HCT116 (cell line): ENCODE measurements around the gene IQSEC3. TPM values are rescaled to one million over a fixed set of nuclear protein-coding genes. Genes with fewer than 3 reads are reported as not detected.
"Not testable (repeated sequence)": the region's sequence is repeated elsewhere in the genome, so short reads cannot be mapped to it uniquely, and the experiment has no call there.

Source experiments
- ATAC-seq: fragments of 200-7000 bp; cut with Tn5 transposase; 2 replicates; pipeline ENCODE4 v1.9.1; 2020; ENCODE audit warnings: mild to moderate bottlenecking, moderate library complexity
- BruUV-seq: library from RNA; stranded (reverse); fragments of 400-500 nt; replicated peaks from 2 replicates; lab custom pipeline; 2021; lab: Mats Ljungman, UMichigan
- CTCF ChIA-PET: fragments of 300-600 bp; sonication (Branson Sonifier 250); formaldehyde crosslinking; loops from one replicate; lab custom pipeline; 2021; ENCODE audit warnings: antibody characterized with exemption; lab: Charles Lee
- POLR2A ChIA-PET: fragments of 300-600, 350-600 bp; sonication (Branson Sonifier 250); formaldehyde crosslinking; loops from one replicate; lab custom pipeline; 2021; ENCODE audit warnings: antibody characterized with exemption; lab: Charles Lee
- RAD21 ChIA-PET, 2 experiments: fragments of 300-600 bp; sonication (Branson Sonifier 250); formaldehyde crosslinking; loops; one replicate each; lab custom pipeline; 2023; ENCODE audit warnings: low total read pairs in 2 of 2; ENCODE audit not compliant: uncharacterized antibody in 2 of 2, unreplicated experiment in 2 of 2, low non-redundant PET in 1 of 2; lab: Charles Lee
- DNase-seq: peaks from one replicate; pipeline ENCODE4 v3.0.0-alpha.2; 2010; ENCODE audit warnings: low read depth, low spot score
- H2AFZ ChIP-seq: fragments of 200-600 bp; shearing (Covaris generic), sonication (generic); 2 replicates; pipeline ENCODE4 v1.6.1; 2017; ENCODE audit warnings: low read depth, mixed run types, mixed read lengths, antibody characterized with exemption, low read length; ENCODE audit not compliant: poor library complexity, severe bottlenecking
- H3K27ac ChIP-seq: 2 replicates; pipeline ENCODE4 v1.5.1; 2012; ENCODE audit warnings: low read depth, low read length
- H3K27me3 ChIP-seq: fragments of 200-600 bp; sonication (generic); 2 replicates; pipeline ENCODE4 v1.6.1; 2016; ENCODE audit warnings: mixed run types, low read length, mixed read lengths; ENCODE audit not compliant: insufficient read depth
- H3K36me3 ChIP-seq, 2 experiments: fragments of 200-500 bp in 1 of 2; fragments of 200-600 bp in 1 of 2; sonication (Bioruptor generic) in 1 of 2; sonication (generic) in 1 of 2; 2 replicates each; pipeline versions ENCODE4 v1.5.1 to v1.6.1; 2014 to 2016; ENCODE audit warnings: low read length in 2 of 2, inconsistent platforms in 1 of 2, mixed read lengths in 1 of 2, mixed run types in 1 of 2; ENCODE audit not compliant: insufficient read depth in 2 of 2, control insufficient read depth in 1 of 2
- H3K4me1 ChIP-seq, 2 experiments: fragments of 200-600 bp in 1 of 2; sonication (generic) in 1 of 2; 2 replicates each; pipeline versions ENCODE4 v1.5.1 to v1.6.1; 2012 to 2017; ENCODE audit warnings: low read length in 2 of 2, inconsistent platforms in 1 of 2, mild to moderate bottlenecking in 1 of 2, mixed read lengths in 1 of 2, mixed run types in 1 of 2, moderate library complexity in 1 of 2; ENCODE audit not compliant: insufficient read depth in 2 of 2, control insufficient read depth in 1 of 2
- H3K4me2 ChIP-seq: fragments of 200-600 bp; sonication (generic); 2 replicates; pipeline ENCODE4 v1.6.1; 2017; ENCODE audit warnings: mixed run types, low read length, mixed read lengths
- H3K4me3 ChIP-seq, 2 experiments: fragments of 200-600 bp in 1 of 2; sonication (generic) in 1 of 2; replicated peaks in 1 of 2; 2 replicates each; pipeline ENCODE4 v1.5.1; 2011 to 2016; ENCODE audit warnings: low read length in 2 of 2, control low read depth in 1 of 2, low read depth in 1 of 2, mild to moderate bottlenecking in 1 of 2, mixed read lengths in 1 of 2, mixed run types in 1 of 2
- H3K79me2 ChIP-seq: fragments of 200-600 bp; sonication (generic); 2 replicates; pipeline ENCODE4 v1.6.1; 2017; ENCODE audit warnings: mild to moderate bottlenecking, mixed run types, low read length, moderate library complexity, mixed read lengths; ENCODE audit not compliant: insufficient read depth
- H3K9ac ChIP-seq: fragments of 200-600 bp; sonication (generic); 2 replicates; pipeline ENCODE4 v1.6.1; 2016; ENCODE audit warnings: low read length, mixed read lengths
- H3K9me2 ChIP-seq: fragments of 200-600 bp; sonication (generic), shearing (Covaris generic); 2 replicates; pipeline ENCODE4 v1.6.1; 2017; ENCODE audit warnings: mixed run types, mild to moderate bottlenecking, moderate library complexity; ENCODE audit not compliant: insufficient read depth
- H3K9me3 ChIP-seq, 2 experiments: fragments of 200-500 bp in 1 of 2; fragments of 200-600 bp in 1 of 2; sonication (Bioruptor generic) in 1 of 2; sonication (generic) in 1 of 2; 2 replicates each; pipeline ENCODE4 v1.6.1; 2014 to 2017; ENCODE audit warnings: low read length in 2 of 2, mixed read lengths in 2 of 2, inconsistent platforms in 1 of 2, low read depth in 1 of 2, mild to moderate bottlenecking in 1 of 2, mixed run types in 1 of 2, moderate library complexity in 1 of 2; ENCODE audit not compliant: control insufficient read depth in 1 of 2, insufficient read depth in 1 of 2
- H4K20me1 ChIP-seq: fragments of 200-600 bp; sonication (generic), shearing (Covaris generic); 2 replicates; pipeline ENCODE4 v1.6.1; 2017; ENCODE audit warnings: mixed run types, mild to moderate bottlenecking, moderate library complexity; ENCODE audit not compliant: insufficient read depth
- intact Hi-C: fragments of 100-400 bp; cut with micrococcal nuclease; formaldehyde crosslinking; loops from 2 replicates; pipeline ENCODE4 v1.10.0; 2022
- total RNA-seq: library from RNA; stranded (reverse); gene quantifications from one replicate; pipeline ENCODE4 v1.2.1, GENCODE V29; 2021; ENCODE audit not compliant: unreplicated experiment

Gene IQSEC3
- total RNA-seq, 1 experiment from 2014 or later, result not detected

GRCh38 chr12:70541-70940 is 4.0 kb downstream of the IQSEC3 start:
- intact Hi-C loops, H3K9me2 ChIP-seq, ATAC-seq, H2AFZ ChIP-seq, CTCF ChIA-PET, H3K36me3 ChIP-seq, BruUV-seq, H3K4me3 ChIP-seq, H4K20me1 ChIP-seq, H3K4me2 ChIP-seq, RAD21 ChIA-PET, H3K27ac ChIP-seq, H3K79me2 ChIP-seq, H3K9me3 ChIP-seq, H3K4me1 ChIP-seq, POLR2A ChIA-PET, DNase-seq, H3K9ac ChIP-seq: not testable (repeated sequence)
- H3K27me3 ChIP-seq, result peaks cover 23% of the 10 kb centered on the region; the same call in 1 of the 2 replicates

DNA sequence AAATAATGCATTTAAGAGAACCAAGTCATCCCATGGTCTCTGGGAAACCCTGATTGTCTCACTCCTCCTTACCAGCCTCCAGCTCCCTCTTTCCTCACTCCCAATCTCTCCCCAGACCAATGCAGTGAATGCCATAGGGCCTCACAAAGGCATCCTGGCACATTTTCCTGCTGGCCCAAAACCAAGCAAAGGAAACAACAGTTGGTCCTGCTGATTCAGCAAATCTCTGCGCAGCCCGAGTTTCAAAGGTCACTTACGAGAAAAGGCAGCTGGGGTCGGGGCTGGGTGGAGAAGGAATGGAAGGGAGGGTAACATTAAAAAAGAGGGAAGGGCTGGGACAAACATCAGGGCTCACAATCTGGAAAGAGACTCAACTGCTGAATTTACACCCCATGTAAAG is 5.5 kb downstream of the IQSEC3 start:
- CTCF ChIA-PET, H3K36me3 ChIP-seq, H3K9me3 ChIP-seq, RAD21 ChIA-PET, POLR2A ChIA-PET, H3K27ac ChIP-seq, H3K4me3 ChIP-seq, H3K4me2 ChIP-seq, intact Hi-C loops, H3K9me2 ChIP-seq, H3K79me2 ChIP-seq, DNase-seq, BruUV-seq, H3K4me1 ChIP-seq, H2AFZ ChIP-seq, H3K9ac ChIP-seq, ATAC-seq, H4K20me1 ChIP-seq: not testable (repeated sequence)
- H3K27me3 ChIP-seq, result peaks cover 23% of the 10 kb centered on the region; the same call in 1 of the 2 replicates

- DNase-seq, H3K36me3 ChIP-seq, H3K9me2 ChIP-seq, intact Hi-C loops, H3K4me1 ChIP-seq, H3K27ac ChIP-seq, POLR2A ChIA-PET, H3K4me3 ChIP-seq, H3K9me3 ChIP-seq, BruUV-seq, RAD21 ChIA-PET, H2AFZ ChIP-seq, CTCF ChIA-PET, H3K9ac ChIP-seq, H3K4me2 ChIP-seq, ATAC-seq, H3K79me2 ChIP-seq, H4K20me1 ChIP-seq: not testable (repeated sequence)
- H3K27me3 ChIP-seq, result peaks cover 22% of the 10 kb centered on the region; the same call in 1 of the 2 replicates
These were observed 8.0 kb downstream of the IQSEC3 start for GRCh38 chr12:74420-75190.

DNA sequence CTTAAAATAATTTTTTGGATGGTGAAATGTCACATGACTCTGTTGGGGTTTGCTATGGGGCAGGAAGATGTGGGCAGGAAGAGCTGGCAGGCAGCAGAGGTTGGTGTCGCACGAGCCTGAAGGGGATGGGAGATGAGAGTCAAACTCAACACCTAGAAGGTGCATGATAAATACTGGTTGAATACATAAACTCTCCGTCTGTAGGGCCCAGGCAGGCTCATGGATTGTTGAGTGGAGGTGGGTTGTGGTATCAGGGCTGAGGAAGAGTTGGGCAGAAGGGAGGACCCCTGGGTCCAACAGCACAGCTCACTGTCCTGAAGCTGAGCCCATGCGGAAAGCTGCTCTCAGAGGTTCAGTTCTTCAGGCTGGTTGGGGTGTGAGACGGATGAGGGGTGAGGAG is 9.0 kb downstream of the IQSEC3 start:
- H3K36me3 ChIP-seq, H3K4me2 ChIP-seq, DNase-seq, H3K9me2 ChIP-seq, H3K27ac ChIP-seq, POLR2A ChIA-PET, H2AFZ ChIP-seq, H3K4me3 ChIP-seq, H3K79me2 ChIP-seq, H3K9ac ChIP-seq, intact Hi-C loops, CTCF ChIA-PET, H3K4me1 ChIP-seq, ATAC-seq, H4K20me1 ChIP-seq, BruUV-seq, RAD21 ChIA-PET, H3K9me3 ChIP-seq: not testable (repeated sequence)
- H3K27me3 ChIP-seq, result peaks cover 22% of the 10 kb centered on the region; the same call in 1 of the 2 replicates
